Sigmoid colon (tissue), 4 donors: ENCODE results near the gene DRD2.

Source experiments
- CTCF ChIP-seq, 4 experiments: fragments of 450-650 bp in 3 of 4; fragments of 200-600 bp in 1 of 4; IDR thresholded peaks; one replicate each; pipeline ENCODE4 v1.5.1; 2016 to 2019; ENCODE audit warnings: antibody characterized with exemption in 4 of 4, mild to moderate bottlenecking in 3 of 4, moderate library complexity in 2 of 4
- EP300 ChIP-seq, 4 donors: sonication (generic); formaldehyde crosslinking; IDR thresholded peaks; one replicate each; pipeline ENCODE4 v1.6.1; 2017; ENCODE audit warnings: antibody characterized with exemption in 4 of 4
- POLR2A ChIP-seq, 2 donors: fragments of 450-650 bp; IDR thresholded peaks; one replicate each; pipeline ENCODE4 v1.6.1; 2016; ENCODE audit warnings: antibody characterized with exemption in 2 of 2, mild to moderate bottlenecking in 2 of 2, moderate library complexity in 2 of 2
- POLR2AphosphoS5 ChIP-seq, 4 donors: sonication (generic); formaldehyde crosslinking; IDR thresholded peaks; one replicate each; pipeline ENCODE4 v1.6.1; 2017; ENCODE audit warnings: antibody characterized with exemption in 4 of 4

- no peak for TF ChIP-seq CTCF (IDR thresholded peaks at IDR 0.05)
- no peak for TF ChIP-seq POLR2A (IDR thresholded peaks at IDR 0.05)
- TF ChIP-seq POLR2AphosphoS5 (IDR thresholded peaks at IDR 0.05), result no peak
- no peak for TF ChIP-seq EP300 (IDR thresholded peaks at IDR 0.05)
Observed at GRCh38 chr11:113487622-113488021, 12.4 kb upstream of the DRD2 start.
